NB4 (cell line): ENCODE data around the gene MAP4K4.

Source experiments
- MAX ChIP-seq: IDR thresholded peaks from 2 replicates; pipeline ENCODE4 v1.6.1; 2011; ENCODE audit warnings: low read depth, low read length
- POLR2A ChIP-seq: IDR thresholded peaks from 2 replicates; pipeline ENCODE4 v1.6.1; 2011; ENCODE audit warnings: mild to moderate bottlenecking; ENCODE audit not compliant: insufficient read length; ENCODE audit errors: extremely low read depth

- TF ChIP-seq POLR2A: no peak
- no peak for TF ChIP-seq MAX
These were observed 73.9 kb downstream of the MAP4K4 start for GRCh38 chr2:101771227-101771902.
